Activated naive CD4-positive, alpha-beta T cell treated with anti-CD3 and anti-CD28 coated beads for 36 hours (primary cell): ENCODE measurements around the gene IFRD2. TPM values are rescaled to one million over a fixed set of nuclear protein-coding genes. Genes with fewer than 3 reads are reported as not detected.
"Not testable (repeated sequence)": the region's sequence is repeated elsewhere in the genome, so short reads cannot be mapped to it uniquely, and the experiment has no call there.

Experiments used
- CTCF ChIA-PET: fragments of 350-600 bp; sonication (Branson Sonifier 250); formaldehyde crosslinking; loops from one replicate; lab custom pipeline; 2021; ENCODE audit warnings: antibody characterized with exemption; lab: Charles Lee
- DNase-seq: peaks from one replicate; pipeline ENCODE4 v3.0.0-alpha.2; 2020
- H3K27ac Mint-ChIP-seq: one replicate; pipeline ENCODE4 v1.8.0; 2021; ENCODE audit warnings: mild to moderate bottlenecking, mixed read lengths
- H3K27me3 Mint-ChIP-seq: one replicate; pipeline ENCODE4 v1.8.0; 2021; ENCODE audit warnings: low read depth, mixed read lengths
- H3K36me3 Mint-ChIP-seq: one replicate; pipeline ENCODE4 v1.8.0; 2021; ENCODE audit warnings: low read depth, mixed read lengths
- H3K4me1 Mint-ChIP-seq: one replicate; pipeline ENCODE4 v1.8.0; 2021; ENCODE audit warnings: low read depth, mixed read lengths
- H3K4me3 Mint-ChIP-seq: one replicate; pipeline ENCODE4 v1.8.0; 2021; ENCODE audit warnings: mild to moderate bottlenecking, moderate library complexity, mixed read lengths
- H3K9me3 Mint-ChIP-seq: one replicate; pipeline ENCODE4 v1.8.0; 2021; ENCODE audit warnings: mixed read lengths
- intact Hi-C: fragments of 100-400 bp; cut with micrococcal nuclease; formaldehyde crosslinking; loops from one replicate; pipeline ENCODE4 v1.15.1; 2023
- total RNA-seq, 2 experiments: library from RNA; stranded (reverse); gene quantifications; one replicate each; pipeline ENCODE4 v1.2.3, GENCODE V29; 2021

IFRD2 gene
- total RNA-seq, 2 experiments from 2014 or later = 117 to 125 TPM

DNA sequence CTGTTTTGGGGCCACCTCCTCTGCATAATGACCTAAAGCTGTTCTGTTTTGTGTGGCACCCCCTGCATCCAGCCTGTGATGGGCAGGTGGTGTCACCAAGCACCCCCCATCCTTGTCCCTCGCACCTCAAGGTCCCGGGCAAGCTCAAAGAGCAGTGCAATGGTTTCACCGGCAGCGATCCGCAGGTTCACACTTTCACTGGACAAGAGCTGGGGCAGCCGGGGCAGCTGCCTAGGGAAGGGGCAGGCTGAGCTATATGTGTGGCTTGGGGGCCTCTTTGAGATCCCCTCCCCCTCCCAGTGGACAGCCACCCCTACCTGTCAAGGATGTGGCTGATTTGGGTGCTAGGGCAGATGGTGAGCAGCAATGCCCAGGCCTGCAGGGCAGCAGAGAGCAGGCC lies 3.1 kb downstream of the IFRD2 start:
- intact Hi-C loops = no loop called here
- no peak for DNase-seq
- no peaks in the 10 kb centered on the region for H3K27me3 Mint-ChIP-seq
- H3K9me3 Mint-ChIP-seq = no peaks in the 10 kb centered on the region
- peaks cover 24% of the 10 kb centered on the region for H3K4me1 Mint-ChIP-seq
- H3K27ac Mint-ChIP-seq = no peak overlapping the region
- CTCF ChIA-PET = interaction anchor here (0.8 to 2.3 kb wide), 2 partner anchors 63 to 260 kb away, joined by 3 to 8 read pairs; no protein-coding TSS in a partner anchor
- peaks cover 30% of the 10 kb centered on the region for H3K36me3 Mint-ChIP-seq
- H3K4me3 Mint-ChIP-seq = peak overlapping the region; percentile 12

DNA sequence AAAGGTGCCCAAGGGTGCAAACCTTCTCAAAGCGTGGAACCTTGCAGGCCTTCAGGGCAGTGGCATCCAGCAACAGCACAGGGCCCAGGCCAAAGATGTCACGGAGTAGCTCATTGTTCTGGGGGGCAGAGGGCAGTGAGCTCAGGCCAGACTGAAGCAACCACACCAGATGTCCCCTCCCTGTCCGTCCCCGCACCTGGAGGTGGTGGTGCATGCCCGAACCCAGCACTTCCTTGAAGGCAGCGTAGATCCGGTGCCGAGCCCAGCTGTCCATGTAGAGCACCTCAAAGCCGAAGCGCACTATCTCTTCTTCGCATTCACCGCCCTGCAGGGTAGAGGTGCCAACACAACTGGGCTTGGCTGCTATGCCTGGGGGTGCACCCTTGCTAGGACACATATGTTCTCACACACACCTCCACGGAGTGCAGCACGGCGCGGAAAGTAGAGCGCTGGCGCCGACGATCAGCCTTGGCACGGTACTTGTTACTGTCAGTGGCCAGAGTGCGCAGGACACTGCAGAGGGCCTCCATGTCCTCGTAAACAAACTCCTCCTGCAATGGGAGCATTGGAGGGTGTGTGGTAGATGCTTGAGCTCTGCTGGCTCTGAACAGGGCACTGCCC lies 3.7 kb downstream of the IFRD2 start:
- H3K27me3 Mint-ChIP-seq = no peaks in the 10 kb centered on the region
- peaks cover 24% of the 10 kb centered on the region for H3K4me1 Mint-ChIP-seq
- H3K36me3 Mint-ChIP-seq = peaks cover 30% of the 10 kb centered on the region
- intact Hi-C loops = no loop called here
- H3K4me3 Mint-ChIP-seq = no peak overlapping the region
- DNase-seq = no peak
- no peak overlapping the region for H3K27ac Mint-ChIP-seq
- no peaks in the 10 kb centered on the region for H3K9me3 Mint-ChIP-seq
- CTCF ChIA-PET = interaction anchor here (0.8 to 2.3 kb wide), 2 partner anchors 62 to 261 kb away, joined by 3 to 8 read pairs; no protein-coding TSS in a partner anchor

DNA sequence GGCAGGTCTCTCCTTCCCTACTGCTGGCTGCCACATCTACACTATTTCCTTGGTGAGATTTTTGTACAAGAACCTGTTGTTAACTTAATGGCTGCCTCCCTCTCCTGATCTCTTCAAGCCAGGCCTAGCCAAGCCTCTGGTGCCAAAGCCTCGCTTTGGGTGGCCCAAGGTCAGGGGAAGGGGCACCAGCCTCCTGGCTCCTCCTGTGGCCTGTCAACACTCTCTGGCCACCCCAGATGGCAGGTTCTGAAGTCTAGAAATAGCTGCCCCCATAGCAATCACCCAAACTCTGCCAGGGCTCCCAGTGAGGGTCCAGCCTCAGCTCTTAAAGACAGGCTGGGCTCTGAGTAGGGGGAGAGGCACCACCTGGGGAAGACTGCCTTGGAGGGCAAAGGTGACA lies 5.0 kb downstream of the IFRD2 start:
- no peak for DNase-seq
- CTCF ChIA-PET = no interaction called here
- Mint-ChIP-seq H3K9me3 (no peaks in the 10 kb centered on the region), H3K4me1 (peaks cover 17% of the 10 kb centered on the region), H3K36me3 (peaks cover 30% of the 10 kb centered on the region), H3K4me3 (no peak overlapping the region), H3K27ac (no peak overlapping the region), H3K27me3 (no peaks in the 10 kb centered on the region)
- intact Hi-C loops = no loop called here

DNA sequence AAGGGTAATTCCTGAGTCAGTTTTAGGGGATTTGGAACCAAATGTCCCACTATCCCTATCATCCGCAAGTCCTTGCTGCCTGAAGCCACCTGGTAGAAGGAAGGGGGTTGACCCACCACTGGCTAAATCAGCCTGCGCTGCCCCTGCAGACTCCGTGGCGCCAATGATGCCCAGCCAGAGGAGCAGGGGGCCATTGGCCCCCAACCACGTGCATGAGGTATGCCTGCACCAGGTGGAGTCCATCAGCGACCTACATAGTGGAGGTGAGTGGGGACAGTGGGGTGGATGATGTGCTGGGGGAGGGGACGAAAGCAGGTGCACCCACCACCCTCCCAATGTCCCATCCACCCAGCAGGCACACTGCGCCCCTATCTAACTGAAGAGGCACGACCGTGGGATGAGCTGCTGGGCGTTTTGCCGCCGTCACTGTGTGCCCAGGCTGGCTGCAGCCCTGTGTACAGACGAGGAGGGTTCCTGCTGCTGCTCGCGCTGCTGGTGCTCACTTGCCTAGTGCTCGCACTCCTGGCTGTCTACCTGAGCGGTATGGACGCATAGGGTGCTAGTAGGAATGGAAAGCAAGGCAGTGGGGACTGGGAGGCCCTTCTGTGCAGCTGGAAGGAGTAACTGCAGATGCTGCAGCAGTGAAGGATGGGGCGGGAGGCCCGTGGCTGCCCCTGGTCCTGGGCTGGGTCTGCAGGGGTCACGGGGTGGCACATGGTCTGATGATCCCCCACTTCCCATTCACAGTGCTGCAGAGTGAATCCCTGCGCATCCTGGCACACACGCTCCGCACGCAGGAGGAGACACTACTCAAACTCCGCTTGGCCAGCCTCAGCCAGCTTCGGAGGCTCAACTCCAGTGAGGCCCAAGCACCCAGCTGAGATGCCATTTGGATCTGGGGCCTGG lies 5.7 kb downstream of the IFRD2 start:
- Mint-ChIP-seq H3K27ac (no peak overlapping the region), H3K36me3 (peaks cover 30% of the 10 kb centered on the region), H3K9me3 (no peaks in the 10 kb centered on the region), H3K4me3 (no peak overlapping the region), H3K4me1 (peaks cover 17% of the 10 kb centered on the region), H3K27me3 (no peaks in the 10 kb centered on the region)
- intact Hi-C loops = no loop called here
- DNase-seq = no peak
- CTCF ChIA-PET = no interaction called here

GRCh38 chr3:50284121-50284520 lies 8.1 kb downstream of the IFRD2 start:
- peaks cover 13% of the 10 kb centered on the region for H3K36me3 Mint-ChIP-seq
- intact Hi-C loops, H3K4me3 Mint-ChIP-seq, H3K27me3 Mint-ChIP-seq, DNase-seq, H3K9me3 Mint-ChIP-seq, H3K27ac Mint-ChIP-seq, H3K4me1 Mint-ChIP-seq: not testable (repeated sequence)
- CTCF ChIA-PET = interaction anchor here (0.7 to 1.9 kb wide), 2 partner anchors 9 to 12 kb away, joined by 3 to 6 read pairs; no protein-coding TSS in a partner anchor

DNA sequence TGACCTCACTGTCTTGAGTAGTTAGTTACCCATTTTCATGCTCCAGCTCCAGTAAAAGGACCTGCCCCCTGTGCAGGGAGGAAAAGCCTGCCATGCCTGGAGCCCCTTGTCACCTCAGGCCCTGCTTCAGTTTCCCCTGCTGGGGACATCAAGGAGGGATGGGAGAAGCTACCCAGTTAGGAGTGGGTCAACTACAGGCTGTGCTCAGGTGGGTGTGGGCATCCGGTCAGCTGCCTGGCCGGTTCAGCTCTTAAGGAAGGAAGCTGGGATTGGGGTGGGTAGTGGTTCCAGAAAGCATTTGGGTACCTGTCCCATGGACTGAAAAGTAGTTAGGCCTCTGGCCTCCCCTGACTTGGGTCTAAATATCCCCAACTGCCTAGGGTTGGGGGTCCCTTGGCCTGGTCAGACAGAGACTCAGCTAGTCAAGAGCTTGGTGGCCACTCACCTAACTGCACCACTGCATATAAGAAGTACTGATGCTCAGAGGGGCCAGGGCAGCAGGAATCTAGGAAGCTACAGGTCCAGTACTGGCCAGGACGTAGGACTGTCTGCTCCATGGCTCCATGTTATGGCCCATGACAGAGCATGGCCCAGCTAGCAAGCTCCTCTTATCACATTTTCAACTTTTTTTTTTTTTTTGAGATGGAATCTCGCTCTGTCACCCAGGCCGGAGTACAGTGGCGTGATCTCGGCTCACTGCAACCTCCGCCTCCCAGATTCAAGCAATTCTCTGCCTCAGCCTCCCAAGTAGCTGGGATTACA lies 12.8 kb downstream of the IFRD2 start:
- Mint-ChIP-seq H3K4me1 (peaks cover 14% of the 10 kb centered on the region), H3K27ac (no peak overlapping the region), H3K4me3 (no peak overlapping the region), H3K9me3 (no peaks in the 10 kb centered on the region), H3K27me3 (peaks cover 19% of the 10 kb centered on the region), H3K36me3 (no peaks in the 10 kb centered on the region)
- CTCF ChIA-PET = interaction anchor here (0.9 to 1.6 kb wide), 4 partner anchors 9 to 53 kb away, joined by 3 to 6 read pairs (median 3); no protein-coding TSS in a partner anchor
- intact Hi-C loops = no loop called here
- no peak for DNase-seq

DNA sequence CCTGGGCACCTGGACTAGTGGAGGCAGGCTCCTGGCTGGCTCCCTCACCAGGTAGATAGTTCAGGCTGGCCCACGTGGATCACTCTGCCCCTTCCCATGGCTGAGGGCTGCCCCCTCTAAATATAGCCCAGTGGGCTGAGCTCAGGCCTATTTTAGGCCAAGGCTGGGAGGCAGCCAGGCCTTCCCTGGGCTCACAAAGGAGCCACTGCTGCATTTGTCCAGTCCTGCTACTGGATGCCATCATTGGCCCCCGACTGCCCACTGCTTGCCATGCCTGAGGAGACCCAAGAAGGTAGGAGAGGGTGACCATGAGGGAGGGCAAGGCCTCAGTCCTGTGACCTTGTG lies 13.4 kb downstream of the IFRD2 start, which contains the start of gene LSMEM2:
Gene LSMEM2, plus strand, starts transcription at position 208 of the 345 bp plus-strand sequence. Its CDS starts 27 bp downstream, at position 235.
- H3K9me3 Mint-ChIP-seq = no peaks in the 10 kb centered on the region
- H3K4me3 Mint-ChIP-seq = no peak within 1 kb of the TSS
- peaks cover 25% of the 10 kb centered on the region for H3K27me3 Mint-ChIP-seq
- peaks cover 20% of the 10 kb centered on the region for H3K4me1 Mint-ChIP-seq
- intact Hi-C loops = no loop called here
- no peak within 1 kb of the TSS for H3K27ac Mint-ChIP-seq
- no peaks in the 10 kb centered on the region for H3K36me3 Mint-ChIP-seq
- no peak for DNase-seq
- CTCF ChIA-PET = interaction anchor here (0.9 to 1.6 kb wide), 4 partner anchors 8 to 52 kb away, joined by 3 to 6 read pairs (median 3); no protein-coding TSS in a partner anchor

DNA sequence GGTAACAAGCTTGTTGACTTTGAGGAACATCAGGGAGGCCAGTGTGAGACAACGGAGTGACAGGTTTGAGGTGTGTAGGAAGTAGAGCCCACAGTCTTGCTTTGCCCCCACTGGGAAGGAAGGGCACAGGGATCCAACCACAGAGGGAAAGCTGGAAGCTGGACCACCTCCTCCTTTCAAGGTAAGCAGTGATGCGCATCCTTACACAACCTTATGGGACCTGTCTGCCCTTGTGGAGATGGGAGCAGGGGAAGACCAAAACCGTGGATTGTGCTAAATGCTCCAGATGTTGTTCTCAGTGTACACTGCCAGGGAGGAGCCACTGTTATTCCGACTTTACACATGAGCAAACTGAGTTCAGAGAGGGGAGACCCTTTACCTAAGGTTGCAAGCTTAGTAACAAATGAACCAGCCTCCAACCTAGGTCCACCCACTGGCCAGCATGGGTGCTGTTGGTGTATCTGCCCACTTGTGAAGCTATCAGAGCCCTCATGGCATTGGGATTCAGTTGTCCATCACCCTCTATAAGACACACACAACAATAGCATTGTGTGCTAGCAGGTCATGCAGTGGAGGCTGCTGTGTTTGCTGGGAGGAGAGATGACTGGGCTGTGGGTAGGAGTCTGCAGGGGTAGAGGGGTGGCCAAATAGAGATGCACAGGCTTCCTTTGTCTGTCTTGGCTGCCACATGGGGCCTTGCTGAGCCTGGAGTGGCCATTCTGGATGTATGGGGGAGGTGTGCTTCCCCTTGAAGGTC lies 13.9 kb downstream of the IFRD2 start:
- no peaks in the 10 kb centered on the region for H3K36me3 Mint-ChIP-seq
- H3K4me1 Mint-ChIP-seq = peaks cover 22% of the 10 kb centered on the region
- no peak overlapping the region for H3K27ac Mint-ChIP-seq
- no peak overlapping the region for H3K4me3 Mint-ChIP-seq
- DNase-seq = no peak
- H3K27me3 Mint-ChIP-seq = peaks cover 27% of the 10 kb centered on the region
- CTCF ChIA-PET = interaction anchor here (0.7 to 1.6 kb wide), 5 partner anchors 8 to 51 kb away, joined by 3 to 6 read pairs (median 4); no protein-coding TSS in a partner anchor
- H3K9me3 Mint-ChIP-seq = no peaks in the 10 kb centered on the region
- intact Hi-C loops = no loop called here

GRCh38 chr3:50276762-50277101 lies 15.5 kb downstream of the IFRD2 start:
- H3K36me3 Mint-ChIP-seq = no peaks in the 10 kb centered on the region
- peaks cover 28% of the 10 kb centered on the region for H3K4me1 Mint-ChIP-seq
- CTCF ChIA-PET = interaction anchor here (0.6 to 1.4 kb wide), 3 partner anchors 15 to 30 kb away, joined by 4 read pairs; partner anchors contain the start of gene IFRD2
- H3K9me3 Mint-ChIP-seq = no peaks in the 10 kb centered on the region
- intact Hi-C loops = no loop called here
- no peak for DNase-seq
- no peak overlapping the region for H3K4me3 Mint-ChIP-seq
- H3K27ac Mint-ChIP-seq = no peak overlapping the region
- peaks cover 32% of the 10 kb centered on the region for H3K27me3 Mint-ChIP-seq

DNA sequence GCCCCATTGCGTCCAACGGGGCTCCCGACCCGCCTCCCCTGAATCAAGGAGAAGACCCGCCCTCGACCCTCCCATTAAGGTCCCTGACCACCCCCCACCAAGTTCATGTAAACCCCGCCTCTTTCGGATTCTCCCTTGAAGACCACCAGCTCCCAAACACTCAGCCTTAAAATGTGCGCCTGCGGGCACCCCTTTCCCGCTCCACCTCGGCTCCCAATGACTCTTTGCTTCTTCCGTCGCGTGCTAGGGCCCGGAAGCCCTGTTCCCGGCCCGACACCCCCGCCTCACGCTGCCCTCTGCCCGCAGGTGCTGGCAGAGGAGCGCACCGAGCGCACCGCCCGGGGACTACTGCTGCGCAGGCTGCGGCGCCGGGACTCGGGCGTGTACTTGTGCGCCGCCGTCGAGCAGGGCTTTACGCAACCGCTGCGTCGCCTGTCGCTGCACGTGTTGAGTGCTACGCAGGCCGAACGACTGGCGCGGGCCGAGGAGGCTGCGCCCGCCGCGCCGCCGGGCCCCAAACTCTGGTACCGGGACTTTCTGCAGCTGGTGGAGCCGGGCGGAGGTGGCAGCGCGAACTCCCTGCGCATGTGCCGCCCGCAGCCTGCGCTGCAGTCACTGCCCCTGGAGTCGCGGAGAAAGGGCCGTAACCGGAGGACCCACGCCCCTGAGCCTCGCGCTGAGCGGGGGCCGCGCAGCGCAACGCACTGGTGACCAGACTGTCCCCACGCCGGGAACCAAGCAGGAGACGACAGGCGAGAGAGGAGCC lies 16.1 kb downstream of the IFRD2 start:
- peaks cover 32% of the 10 kb centered on the region for H3K27me3 Mint-ChIP-seq
- peaks cover 31% of the 10 kb centered on the region for H3K4me1 Mint-ChIP-seq
- no peak overlapping the region for H3K27ac Mint-ChIP-seq

More for the DNA sequence above, 16.1 kb downstream of the IFRD2 start:
- DNase-seq = peak; percentile 48
- intact Hi-C loops = no loop called here
- Mint-ChIP-seq H3K36me3 (no peaks in the 10 kb centered on the region), H3K4me3 (peak overlapping the region; percentile 59), H3K9me3 (no peaks in the 10 kb centered on the region)
- CTCF ChIA-PET = interaction anchor here (1.0 to 1.7 kb wide), 3 partner anchors 15 to 48 kb away, joined by 4 to 9 read pairs (median 4); partner anchors contain the start of gene IFRD2
